Activated T-helper 1 cell treated with anti-CD3 and anti-CD28 coated beads, Interleukin-2, amount 50 U/mL, for 16 hours (primary cell): ENCODE measurements around the gene KRTAP5-11.
"Not testable (repeated sequence)": the region's sequence is repeated elsewhere in the genome, so short reads cannot be mapped to it uniquely, and the experiment has no call there.

Experiments used
- DNase-seq, 2 donors: peaks; one replicate each; pipeline ENCODE4 v3.0.0-alpha.2; 2020; ENCODE audit warnings: low read depth in 1 of 2, low spot score in 1 of 2

Gene KRTAP5-11, protein sequence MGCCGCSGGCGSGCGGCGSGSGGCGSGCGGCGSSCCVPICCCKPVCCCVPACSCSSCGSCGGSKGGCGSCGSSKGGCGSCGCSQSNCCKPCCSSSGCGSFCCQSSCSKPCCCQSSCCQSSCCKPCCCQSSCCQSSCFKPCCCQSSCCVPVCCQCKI

DNA sequence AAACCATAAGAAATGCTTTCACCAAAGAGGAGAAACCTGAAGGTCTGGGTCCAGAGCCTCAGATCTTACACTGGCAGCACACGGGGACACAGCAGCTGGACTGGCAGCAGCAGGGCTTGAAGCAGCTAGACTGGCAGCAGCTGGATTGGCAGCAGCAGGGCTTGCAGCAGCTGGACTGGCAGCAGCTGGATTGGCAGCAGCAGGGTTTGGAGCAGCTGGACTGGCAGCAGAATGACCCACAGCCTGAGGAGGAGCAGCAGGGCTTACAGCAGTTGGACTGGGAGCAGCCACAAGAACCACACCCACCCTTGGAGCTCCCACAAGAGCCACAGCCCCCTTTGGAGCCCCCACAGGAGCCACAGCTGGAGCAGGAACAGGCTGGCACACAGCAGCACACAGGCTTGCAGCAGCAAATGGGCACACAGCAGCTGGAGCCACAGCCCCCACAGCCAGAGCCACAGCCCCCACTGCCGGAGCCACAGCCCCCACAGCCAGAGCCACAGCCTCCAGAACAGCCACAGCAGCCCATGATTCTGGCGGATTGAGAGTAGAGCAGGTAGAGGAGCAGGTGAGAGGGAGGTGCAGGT is at the start of gene KRTAP5-11:
Gene KRTAP5-11 (minus strand): TSS at position 567 of the 587 bp plus-strand sequence. CDS start 38 bp downstream, at position 529.
- DNase-seq: no peak

DNA sequence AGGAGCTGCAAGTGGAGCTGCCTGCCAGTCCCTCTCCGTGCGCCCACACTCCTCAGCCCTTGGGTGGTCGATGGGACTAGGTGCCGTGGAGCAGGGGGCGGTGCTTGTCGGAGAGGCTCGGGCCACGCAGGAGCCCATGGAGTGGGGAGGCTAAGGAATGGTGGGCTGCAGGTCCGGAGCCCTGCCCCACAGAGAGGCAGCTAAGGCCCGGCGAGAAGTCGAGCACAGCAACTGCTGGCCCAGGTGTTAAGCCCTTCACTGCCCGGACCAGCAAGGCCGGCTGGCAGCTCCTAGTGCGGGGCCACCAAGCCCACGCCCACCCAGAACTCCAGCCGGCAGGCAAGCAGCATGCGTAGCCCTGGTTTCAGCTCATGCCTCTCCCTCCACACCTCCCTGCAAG is 48.9 kb upstream of the KRTAP5-11 start:
- DNase-seq: not testable (repeated sequence)

DNA sequence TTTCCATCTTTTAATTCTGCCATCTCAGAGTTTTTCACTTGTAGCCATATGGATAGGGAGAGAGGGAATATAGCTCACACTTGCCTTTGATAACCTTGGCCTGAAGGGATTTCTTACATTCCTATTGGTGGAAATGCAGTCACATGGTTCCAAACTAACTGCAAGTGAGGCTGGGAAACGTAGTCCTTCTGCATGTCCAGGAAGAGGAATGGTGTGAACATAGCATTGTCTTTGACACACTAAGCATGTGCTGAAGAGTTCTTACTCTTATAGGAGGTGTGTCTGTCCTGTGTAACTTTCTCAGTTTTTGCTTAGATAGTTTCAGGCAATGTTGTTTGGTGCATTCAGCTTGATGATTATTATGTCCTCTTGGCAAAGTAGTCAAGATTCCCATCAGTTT is 47.4 kb upstream of the KRTAP5-11 start:
- DNase-seq: not testable (repeated sequence)

DNA sequence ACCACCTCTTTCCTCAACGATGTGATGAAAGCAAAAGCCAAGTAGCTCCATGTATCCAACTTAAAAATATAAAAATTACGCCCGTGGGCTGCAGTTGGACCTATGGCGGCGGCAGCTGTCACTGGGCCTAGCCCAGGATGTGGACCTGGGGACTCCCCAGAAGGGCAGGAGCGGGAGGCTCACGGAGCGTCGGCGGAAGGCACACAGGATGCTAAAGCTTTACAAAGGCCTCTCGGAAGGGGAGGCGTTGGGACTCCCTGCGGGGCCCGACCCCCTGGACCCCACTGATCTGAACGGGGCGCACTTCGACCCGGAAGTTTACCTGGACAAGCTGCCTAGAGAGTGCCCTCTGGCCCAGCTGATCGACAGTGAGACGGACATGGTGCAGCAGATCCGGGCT is 46.3 kb upstream of the KRTAP5-11 start:
- not testable (repeated sequence) for DNase-seq

DNA sequence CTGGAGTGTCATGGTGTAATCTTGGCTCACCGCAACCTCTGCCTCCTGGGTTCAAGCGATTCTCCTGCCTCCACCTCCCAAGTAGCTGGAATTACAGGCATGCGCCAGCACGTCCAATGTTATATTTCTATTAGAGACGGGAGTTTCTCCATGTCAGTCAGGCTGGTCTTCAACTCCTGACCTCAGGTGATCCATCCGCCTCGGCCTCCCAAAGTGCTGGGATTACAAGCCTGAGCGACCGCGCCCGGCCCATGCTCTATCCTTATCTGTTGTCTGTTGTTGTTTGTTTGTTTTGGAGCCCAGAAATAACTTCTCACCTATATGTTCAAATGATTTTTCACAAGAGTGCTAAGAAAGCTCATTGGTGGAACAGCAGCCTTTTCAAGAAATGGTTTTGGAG is 40.6 kb upstream of the KRTAP5-11 start:
- DNase-seq: not testable (repeated sequence)

DNA sequence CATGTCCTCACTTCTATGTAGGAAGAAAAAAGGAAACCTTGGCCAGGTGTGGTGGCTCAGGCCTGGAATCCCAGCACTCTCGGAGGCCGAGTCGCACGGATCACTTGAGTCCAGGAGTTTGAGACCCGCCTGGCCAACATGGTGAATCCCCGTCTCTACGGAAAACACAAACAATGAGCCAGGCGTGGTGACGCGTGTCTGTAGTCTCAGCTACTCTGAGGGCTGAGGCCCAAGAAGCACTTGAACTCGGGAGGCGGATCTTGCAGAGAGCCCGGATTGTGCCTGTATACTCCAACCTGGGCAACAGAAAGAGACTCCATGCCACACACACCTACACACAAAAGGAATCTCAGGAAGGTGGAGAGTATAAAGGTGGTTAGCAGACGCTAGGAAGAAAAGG is 39.9 kb upstream of the KRTAP5-11 start:
- not testable (repeated sequence) for DNase-seq

DNA sequence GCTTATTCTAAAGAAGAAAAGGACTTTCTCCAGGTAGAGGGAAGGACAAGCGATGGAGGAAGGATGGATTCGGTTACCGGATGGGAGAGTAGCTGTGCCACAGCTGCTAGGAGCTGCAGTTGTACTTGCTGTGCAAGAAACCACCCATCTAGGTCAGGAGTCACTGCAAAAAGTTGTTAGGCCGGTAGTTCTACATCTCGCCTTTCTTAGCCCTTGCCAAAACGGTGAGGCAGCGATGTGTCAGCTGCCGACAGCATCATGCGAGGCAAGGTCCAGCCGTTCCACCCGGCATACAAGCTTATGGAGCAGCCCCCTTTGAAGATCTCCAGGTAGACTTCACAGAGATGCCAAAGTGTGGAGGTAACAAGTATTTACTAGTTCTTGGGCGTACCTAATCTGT is 32.3 kb upstream of the KRTAP5-11 start:
- not testable (repeated sequence) for DNase-seq

DNA sequence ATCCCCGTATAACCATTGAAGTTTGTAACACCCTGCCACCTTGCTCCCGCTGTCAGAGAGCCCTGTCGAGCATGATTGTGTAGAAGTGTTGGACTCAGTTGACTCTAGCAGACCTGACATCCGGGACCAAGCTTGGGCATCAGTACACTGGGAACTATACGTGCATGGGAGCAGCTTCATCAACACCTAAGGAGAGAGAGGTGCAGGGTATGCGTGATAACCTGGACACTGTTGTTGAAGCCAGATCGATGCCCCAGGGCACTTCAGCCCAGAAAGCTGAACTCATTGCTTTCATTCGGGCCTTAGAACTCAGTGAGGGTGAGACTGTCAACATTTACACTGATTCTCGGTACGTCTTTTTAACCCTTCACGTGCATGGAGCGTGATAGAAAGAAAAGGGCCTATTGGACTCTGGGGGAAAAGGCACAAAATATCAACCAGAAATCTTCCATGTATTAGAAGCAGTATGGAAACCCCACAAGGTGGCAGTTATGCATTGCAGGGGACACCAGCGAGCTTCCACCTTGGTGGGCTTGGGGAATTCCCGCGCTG is 31.8 kb upstream of the KRTAP5-11 start:
- DNase-seq: not testable (repeated sequence)

DNA sequence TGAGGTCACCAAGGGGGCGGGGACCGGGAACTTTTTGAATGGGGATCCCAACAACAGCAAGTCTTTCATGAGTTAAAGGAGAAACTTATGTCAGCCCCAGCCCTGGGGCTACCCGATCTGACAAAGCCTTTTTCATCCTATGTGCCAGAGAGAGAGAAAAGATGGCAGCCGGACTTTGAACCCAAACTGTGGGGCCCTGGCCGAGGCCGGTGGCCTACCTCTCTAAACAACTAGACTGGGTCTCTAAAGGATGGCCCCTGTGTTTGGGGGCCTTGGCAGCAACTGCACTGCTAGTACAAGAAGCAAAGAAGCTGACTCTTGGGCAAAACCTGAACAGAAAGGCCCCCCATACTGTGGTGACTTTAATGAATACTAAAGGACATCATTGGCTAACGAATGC is 31.3 kb upstream of the KRTAP5-11 start:
- not testable (repeated sequence) for DNase-seq

DNA sequence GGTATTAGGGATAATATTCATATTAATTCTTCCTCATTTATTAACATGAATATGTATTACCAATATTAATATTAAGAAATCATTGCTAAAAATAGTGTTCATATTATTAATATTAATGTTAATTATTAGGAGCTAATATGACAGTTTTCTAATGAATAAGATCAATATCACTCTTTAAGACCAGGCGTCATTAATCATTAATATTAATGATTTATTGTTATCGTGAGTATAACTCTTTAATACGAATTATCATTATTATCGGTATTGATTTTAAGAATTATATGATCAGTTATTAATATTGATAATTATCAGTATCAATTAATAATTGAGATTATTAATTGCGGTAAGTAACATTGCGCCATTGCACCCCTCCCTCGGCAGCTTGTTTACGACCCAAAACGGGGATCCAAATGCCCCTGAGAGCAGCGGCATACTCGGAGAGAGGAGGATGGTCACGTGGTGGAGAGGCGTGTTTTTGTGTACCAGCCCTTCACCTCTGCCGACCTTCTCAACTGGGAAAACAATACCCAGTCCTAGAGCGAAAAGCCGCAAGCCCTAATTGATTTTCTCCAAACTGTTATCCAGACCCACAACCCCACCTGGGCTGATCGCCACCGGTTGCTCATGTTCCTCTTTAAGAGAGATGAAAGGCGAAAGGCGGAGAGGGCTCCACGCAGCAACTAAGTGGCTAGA is 28.7 kb upstream of the KRTAP5-11 start:
- DNase-seq: not testable (repeated sequence)

DNA sequence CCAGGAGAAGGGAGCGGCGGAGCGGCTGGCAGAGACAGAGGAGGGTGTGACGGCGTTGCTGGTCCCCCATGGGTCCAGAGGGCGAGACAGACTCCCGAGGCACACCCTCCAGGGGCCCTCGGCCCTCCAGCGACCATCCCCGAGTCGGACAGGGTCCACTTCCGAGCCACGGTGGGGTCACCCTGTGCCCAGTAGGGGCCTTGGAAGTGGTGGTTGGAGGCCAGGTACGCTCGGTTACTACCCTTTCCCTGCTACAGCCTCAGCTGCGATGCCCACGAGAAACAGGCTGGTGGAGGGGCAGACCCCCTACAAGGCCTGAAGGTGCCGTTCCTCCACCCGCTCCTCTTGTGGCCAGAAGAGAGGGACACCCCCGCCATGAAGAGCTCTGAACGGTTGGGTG is 25.6 kb upstream of the KRTAP5-11 start:
- DNase-seq: not testable (repeated sequence)

DNA sequence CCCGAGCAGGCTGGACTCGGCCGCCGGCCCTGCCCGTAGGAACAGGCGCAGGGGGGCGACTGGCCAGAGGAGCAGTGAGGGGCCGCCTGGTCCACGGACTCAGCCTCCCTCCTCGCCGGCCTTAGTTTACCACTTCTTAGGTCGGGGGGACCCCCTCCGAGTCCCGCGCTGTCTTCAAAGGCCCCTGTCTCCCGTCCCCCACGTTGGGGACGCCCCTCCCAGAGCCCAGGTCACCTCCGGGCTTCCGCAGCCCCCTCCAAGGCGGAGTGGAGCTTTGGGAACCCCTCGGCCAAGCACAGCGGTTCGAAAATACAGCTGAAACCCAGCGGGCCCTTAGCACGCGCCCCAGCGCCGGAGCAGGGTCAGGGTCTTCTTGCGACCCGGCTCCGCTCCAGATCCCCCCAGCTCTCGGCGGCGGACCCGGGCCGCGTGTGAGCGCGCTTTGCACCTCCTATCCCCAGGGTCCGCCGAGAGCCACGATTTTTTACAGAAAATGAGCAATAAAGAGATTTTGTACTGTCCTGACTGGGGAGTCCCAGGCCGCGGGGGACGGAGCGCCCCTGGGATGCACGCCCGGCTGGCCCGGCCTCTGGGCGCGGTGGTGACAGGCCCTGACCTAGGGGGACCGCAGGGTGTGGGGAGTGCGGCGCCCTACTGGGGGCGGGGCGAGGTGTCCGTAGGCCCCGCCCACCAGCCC is 25.0 kb upstream of the KRTAP5-11 start:
- not testable (repeated sequence) for DNase-seq

DNA sequence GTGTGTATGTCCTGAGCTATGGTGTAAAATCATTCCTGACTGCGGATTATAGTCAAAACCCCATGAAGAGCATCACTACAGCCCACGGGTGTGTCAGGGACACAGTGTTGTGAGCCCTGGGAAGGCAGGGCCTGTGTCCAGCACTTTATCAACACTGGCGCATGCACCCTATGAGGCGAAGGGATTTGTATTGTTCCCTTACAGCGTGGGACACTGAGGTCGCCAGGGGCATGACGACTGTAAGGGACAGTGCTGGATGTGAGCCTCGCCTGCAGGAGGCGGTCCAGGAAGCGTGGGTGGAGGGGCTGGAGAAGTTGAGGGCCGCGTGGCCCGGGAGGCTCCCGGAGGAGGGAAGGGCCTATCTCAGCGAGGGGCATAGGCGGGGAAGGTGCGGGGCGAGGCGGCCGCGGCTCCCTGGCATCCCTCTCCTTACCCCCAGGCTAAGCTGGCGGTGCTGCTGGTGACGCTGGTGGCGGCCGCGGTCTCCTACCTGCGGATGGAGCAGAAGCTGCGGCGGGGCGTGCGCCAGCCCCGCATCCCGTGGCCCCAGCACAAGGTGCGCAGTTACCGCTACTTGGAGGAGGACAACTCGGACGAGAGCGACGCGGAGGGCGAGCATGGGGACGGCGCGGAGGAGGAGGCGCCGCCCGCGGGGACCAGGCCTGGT is 24.3 kb upstream of the KRTAP5-11 start:
- DNase-seq: not testable (repeated sequence)

DNA sequence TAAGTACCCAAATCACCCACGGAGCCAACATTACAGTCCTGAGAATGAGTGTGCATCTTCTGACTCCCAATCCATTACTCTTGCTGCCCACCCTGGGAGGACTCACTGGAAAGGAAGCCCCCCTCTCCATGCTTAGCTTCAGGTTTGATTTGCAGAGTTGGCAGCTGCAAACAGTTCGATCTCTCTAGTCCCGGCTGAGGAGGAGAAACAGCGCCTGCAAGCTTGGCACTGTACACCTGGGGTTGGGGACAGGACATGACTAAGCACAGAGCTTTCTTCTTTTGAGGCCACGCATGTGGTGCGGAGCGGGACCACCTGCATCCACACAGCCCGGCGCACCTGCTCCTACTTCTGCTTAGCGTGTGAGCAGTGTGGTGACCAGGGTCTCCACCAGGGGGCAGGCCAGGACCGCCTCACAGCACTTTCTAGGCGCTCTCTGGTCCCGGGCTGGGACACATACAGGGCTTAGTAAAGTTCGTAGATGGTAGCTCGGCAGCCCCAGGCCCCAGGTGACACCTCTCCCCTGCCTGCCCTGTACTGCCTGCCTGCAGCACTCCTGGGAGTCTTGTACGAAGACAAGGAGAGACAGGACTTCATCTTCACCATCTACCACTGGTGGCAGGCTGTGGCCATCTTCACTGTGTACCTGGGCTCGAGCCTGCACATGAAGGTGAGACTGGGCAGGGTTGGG is 22.3 kb upstream of the KRTAP5-11 start:
- DNase-seq: not testable (repeated sequence)

DNA sequence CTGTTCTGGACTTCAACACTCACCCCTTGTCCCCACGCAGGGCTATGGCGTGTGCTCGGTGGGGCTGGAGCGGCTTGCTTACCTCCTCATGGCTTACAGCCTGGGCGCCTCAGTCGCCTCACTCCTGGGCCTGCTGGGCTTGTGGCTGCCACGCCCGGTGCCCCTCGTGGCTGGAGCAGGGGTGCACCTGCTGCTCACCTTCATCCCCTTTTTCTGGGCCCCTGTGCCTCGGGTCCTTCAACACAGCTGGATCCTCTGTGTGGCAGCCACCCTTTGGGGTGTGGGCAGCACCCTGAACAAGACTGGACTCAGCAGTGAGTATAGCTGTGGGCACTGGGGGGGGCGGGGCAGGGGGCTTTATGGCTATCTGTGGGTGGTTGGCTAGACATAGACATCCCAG is 20.5 kb upstream of the KRTAP5-11 start:
- not testable (repeated sequence) for DNase-seq

DNA sequence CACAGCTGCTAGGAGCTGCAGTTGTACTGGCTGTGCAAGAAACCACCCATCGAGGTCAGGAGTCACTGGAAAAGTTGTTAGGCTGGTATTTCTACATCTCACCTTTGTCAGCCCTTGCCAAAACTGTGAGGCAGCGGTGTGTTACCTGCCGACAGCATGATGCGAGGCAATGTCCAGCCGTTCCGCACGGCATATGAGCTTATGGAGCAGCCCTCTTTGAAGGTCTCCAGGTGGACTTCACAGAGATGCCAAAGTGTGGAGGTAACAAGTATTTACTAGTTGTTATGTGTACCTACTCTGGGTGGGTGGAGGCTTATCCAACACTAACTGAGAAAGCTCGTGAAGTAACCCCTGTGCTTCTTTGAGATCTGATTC is 6.9 kb upstream of the KRTAP5-11 start:
- not testable (repeated sequence) for DNase-seq

DNA sequence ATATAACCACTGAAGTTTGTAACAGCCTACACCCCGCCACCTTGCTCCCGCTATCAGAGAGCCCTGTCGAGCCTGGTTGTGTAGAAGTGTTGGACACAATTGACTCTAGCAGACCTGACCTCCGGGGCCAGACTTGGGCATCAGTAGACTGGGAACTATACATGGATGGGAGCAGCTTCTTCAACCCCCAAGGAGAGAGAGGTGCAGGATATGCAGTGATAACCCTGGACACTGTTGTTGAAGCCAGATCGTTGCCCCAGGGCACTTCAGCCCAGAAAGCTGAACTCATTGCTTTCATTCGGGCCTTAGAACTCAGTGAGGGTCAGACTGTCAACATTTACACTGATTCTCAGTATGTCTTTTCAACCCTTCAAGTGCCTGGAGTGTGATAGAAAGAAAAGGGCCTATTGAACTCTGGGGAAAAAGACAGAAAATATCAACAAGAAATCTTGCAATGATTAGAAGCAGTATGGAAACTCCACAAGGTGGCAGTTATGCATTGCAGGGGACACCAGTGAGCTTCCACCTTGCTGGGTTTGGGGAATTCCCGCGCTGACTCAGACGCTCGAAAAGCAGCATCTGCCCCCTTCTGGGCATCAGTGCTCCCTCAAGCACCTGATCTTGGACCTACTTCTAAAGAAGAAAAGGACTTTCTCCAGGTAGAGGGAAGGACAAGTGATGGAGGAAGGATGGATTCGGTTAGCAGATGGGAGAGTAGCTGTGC is 6.3 kb upstream of the KRTAP5-11 start:
- peak in 1 of 2 donors; percentile 9 for DNase-seq

DNA sequence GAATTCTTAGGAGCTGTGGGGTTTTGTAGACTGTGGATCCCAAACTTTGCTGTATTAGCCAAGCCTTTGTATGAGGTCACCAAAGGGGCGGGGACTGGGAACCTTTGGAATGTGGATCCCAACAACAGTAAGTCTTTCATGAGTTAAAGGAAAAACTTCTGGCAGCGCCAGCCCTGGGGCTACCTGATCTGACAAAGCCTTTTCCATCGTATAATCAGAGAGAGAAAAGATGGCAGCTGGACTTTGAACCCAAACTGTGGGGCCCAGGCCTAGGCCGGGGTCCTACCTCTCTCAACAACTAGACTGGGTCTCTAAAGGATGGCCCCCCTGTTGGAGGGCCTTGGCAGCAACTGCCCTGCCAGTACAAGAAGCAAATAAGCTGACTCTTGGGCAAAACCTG is 5.6 kb upstream of the KRTAP5-11 start:
- not testable (repeated sequence) for DNase-seq

DNA sequence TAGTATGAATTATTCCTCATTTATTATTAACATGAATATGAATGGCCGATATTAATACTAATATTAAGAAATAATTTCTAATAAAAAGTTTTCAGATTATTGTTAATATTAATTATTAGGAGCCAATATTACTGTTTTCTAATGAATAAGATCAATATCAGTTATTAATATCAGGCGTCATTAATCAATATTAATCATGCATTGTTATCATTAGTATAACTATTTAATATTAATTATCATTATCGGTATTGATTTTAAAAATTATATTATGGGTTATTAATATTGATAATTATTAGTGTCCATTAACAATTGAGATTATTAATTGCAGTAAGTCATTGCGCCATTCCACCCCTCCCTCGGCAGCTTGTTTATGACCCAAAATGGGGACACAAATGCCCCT is 3.0 kb upstream of the KRTAP5-11 start:
- not testable (repeated sequence) for DNase-seq

DNA sequence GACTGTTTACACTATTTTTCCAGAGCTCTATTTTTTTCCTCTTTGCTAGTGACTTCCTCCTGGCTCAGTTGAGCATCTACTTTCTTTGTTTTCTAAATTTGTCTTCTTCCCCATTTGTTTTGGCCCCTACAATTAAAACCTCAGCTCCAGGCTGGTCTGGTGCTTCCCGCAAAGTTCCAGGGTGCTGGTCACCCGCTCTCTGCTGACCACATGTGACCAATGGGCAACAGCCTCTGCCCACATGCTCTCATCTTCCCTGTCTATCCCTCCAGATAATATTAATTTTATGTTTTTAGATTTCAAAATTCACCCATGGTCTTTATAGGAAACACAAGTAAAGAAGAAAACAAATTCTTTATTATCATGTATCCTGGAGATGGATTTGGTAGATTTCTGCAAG is 294 bp upstream of the KRTAP5-11 start:
- not testable (repeated sequence) for DNase-seq
